ENCODE measurements around the gene FGF19.
"Not testable (repeated sequence)": the region's sequence is repeated elsewhere in the genome, so short reads cannot be mapped to it uniquely, and the experiment has no call there.

The FGF19 gene

DNA sequence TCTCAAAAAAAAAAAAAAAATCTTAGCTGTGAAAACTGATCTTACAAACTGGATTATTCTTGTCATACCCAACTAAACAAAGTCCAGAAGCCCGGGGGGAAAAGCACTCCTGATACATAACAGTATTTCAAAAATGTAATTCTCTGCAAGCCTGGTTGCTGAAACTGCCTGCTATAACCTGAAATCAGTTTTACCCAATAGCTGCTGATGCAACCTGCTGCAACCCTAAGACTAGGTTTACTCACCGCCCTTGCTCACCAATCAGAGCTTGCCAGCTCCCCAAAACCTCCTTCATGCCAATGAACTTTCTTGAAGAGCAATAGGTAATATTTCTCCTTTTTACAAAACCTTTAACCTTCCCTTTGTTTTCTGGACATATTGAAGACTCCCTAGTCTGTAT is 12.4 kb downstream of the FGF19 start:
- no peaks in the 10 kb centered on the region for H4K20me1 ChIP-seq (ENCODE audit: insufficient read depth, low read length)
- H3K4me3 ChIP-seq (ENCODE audit: low read depth, low read length, poor library complexity, severe bottlenecking): no peak overlapping the region
- no peak overlapping the region for H3K27ac ChIP-seq (ENCODE audit: low read depth, low read length, poor library complexity, severe bottlenecking)
- H3K9me3 ChIP-seq (ENCODE audit: low read length): no peaks in the 10 kb centered on the region
- H3K4me1 ChIP-seq (ENCODE audit: insufficient read depth, low read length, severe bottlenecking): no peaks in the 10 kb centered on the region
- no peaks in the 10 kb centered on the region for H3F3A ChIP-seq (ENCODE audit: insufficient read depth, low read length)
- no peaks in the 10 kb centered on the region for H3K36me3 ChIP-seq (ENCODE audit: insufficient read depth, low read length)
- no peak for TF ChIP-seq EZH2 (IDR thresholded peaks at IDR 0.05; ENCODE audit: borderline replicate concordance, low read length)
- TF ChIP-seq, protein P1, sequence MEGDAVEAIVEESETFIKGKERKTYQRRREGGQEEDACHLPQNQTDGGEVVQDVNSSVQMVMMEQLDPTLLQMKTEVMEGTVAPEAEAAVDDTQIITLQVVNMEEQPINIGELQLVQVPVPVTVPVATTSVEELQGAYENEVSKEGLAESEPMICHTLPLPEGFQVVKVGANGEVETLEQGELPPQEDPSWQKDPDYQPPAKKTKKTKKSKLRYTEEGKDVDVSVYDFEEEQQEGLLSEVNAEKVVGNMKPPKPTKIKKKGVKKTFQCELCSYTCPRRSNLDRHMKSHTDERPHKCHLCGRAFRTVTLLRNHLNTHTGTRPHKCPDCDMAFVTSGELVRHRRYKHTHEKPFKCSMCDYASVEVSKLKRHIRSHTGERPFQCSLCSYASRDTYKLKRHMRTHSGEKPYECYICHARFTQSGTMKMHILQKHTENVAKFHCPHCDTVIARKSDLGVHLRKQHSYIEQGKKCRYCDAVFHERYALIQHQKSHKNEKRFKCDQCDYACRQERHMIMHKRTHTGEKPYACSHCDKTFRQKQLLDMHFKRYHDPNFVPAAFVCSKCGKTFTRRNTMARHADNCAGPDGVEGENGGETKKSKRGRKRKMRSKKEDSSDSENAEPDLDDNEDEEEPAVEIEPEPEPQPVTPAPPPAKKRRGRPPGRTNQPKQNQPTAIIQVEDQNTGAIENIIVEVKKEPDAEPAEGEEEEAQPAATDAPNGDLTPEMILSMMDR (IDR thresholded peaks at IDR 0.05; ENCODE audit: low read length): no peak
- H3K4me2 ChIP-seq (ENCODE audit: low read length): no peak overlapping the region
- H3K9me2 ChIP-seq (ENCODE audit: low read depth, low read length): no peaks in the 10 kb centered on the region
- no peaks in the 10 kb centered on the region; the same call in 1 of the 2 replicates for H3K27me3 ChIP-seq (ENCODE audit: insufficient read depth, low read length)
- no peak overlapping the region for H3K9ac ChIP-seq (ENCODE audit: low read length)
- H2AFZ ChIP-seq (ENCODE audit: low read length): no peak overlapping the region
- no peaks in the 10 kb centered on the region for H3K79me2 ChIP-seq (ENCODE audit: insufficient read depth, low read length)

DNA sequence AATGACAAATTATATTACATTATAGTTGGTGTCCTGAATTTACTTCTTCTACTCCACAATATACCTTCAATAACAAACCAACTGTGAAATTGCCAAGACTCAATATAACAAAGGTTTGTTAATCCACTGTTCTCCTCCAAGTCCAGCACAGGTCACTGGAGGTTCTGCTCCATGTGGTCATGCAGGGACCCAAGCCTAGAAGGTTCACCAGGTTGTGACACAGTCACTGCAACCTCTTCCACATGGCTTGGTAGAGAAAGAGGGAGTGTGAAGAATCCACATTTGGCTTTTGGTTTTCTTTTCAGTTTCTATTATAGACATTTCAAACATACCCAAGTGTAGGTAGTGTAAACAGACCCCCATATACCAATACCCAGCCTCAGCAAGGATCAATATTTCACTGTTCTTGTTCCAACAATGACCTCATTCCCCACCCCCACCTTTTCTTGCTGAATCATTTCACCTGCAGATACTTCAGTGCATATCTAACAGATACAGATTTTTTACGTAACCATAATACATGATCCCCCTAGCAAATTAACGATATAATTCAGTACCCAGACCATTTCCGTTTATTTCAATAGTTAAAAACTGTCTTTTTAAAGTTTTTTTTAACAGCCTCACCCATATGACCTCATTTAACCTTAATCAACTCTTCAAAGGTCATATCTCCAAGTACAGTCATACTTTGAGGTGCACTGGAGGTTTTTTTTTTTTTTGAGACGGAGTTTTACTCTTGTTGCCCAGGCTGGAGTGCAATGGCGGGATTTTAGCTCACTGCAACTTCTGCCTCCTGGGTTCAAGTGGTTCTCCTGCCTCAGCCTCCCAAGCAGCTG is 14.1 kb downstream of the FGF19 start:
- Histone ChIP-seq H3K27me3 (ENCODE audit: insufficient read depth, low read length) (no peaks in the 10 kb centered on the region; the same call in 1 of the 2 replicates), H3K4me1 (ENCODE audit: insufficient read depth, low read length, severe bottlenecking) (no peaks in the 10 kb centered on the region), H3K36me3 (ENCODE audit: insufficient read depth, low read length) (no peaks in the 10 kb centered on the region), H3K4me3 (ENCODE audit: low read depth, low read length, poor library complexity, severe bottlenecking) (no peak overlapping the region), H3K9ac (ENCODE audit: low read length) (no peak overlapping the region), H4K20me1 (ENCODE audit: insufficient read depth, low read length) (no peaks in the 10 kb centered on the region), H3K9me2 (ENCODE audit: low read depth, low read length) (no peaks in the 10 kb centered on the region), H3F3A (ENCODE audit: insufficient read depth, low read length) (no peaks in the 10 kb centered on the region), H2AFZ (ENCODE audit: low read length) (no peak overlapping the region), H3K27ac (ENCODE audit: low read depth, low read length, poor library complexity, severe bottlenecking) (no peak overlapping the region), H3K4me2 (ENCODE audit: low read length) (no peak overlapping the region), H3K79me2 (ENCODE audit: insufficient read depth, low read length) (no peaks in the 10 kb centered on the region), H3K9me3 (ENCODE audit: low read length) (no peaks in the 10 kb centered on the region)
- TF ChIP-seq, protein P1 (IDR thresholded peaks at IDR 0.05; ENCODE audit: low read length): no peak
- TF ChIP-seq EZH2 (IDR thresholded peaks at IDR 0.05; ENCODE audit: borderline replicate concordance, low read length): no peak

DNA sequence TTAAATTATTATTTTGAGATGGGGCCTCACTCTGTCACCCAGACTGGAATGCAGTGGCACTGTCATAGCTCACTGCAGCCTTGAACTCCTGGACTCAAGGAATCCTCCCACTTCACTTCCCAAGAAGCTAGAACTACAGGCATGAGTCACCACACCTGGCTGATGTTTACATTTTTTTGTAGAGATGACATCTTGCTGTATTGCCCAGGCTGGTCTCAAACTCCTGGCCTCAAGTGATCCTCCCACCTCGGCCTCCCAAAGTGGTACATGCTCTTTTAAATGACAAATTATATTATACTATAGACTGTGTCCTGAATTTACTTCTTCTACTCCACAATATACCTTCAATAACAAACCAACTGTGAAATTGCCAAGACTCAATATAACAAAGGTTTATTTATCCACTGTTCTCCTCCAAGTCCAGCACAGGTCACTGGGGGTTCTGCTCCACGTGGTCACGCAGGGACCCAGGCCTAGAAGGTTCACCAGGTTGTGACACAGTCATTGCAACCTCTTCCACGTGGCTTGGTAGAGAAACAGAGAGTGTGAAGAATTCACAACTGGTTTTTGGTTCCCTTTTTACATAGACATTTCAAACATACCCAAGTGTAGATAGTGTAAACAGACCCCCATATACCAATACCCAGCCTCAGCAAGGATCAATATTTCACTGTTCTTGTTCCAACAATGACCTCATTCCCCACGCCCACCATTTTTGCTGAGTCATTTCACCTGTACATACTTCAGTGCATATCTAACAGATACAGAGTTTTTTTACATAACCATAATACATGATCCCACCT is 15.7 kb downstream of the FGF19 start:
- not testable (repeated sequence) for H3F3A ChIP-seq (ENCODE audit: insufficient read depth, low read length); H2AFZ ChIP-seq (ENCODE audit: low read length); H3K9me2 ChIP-seq (ENCODE audit: low read depth, low read length); H3K9ac ChIP-seq (ENCODE audit: low read length); H3K36me3 ChIP-seq (ENCODE audit: insufficient read depth, low read length); H3K4me2 ChIP-seq (ENCODE audit: low read length); H3K4me1 ChIP-seq (ENCODE audit: insufficient read depth, low read length, severe bottlenecking); H3K79me2 ChIP-seq (ENCODE audit: insufficient read depth, low read length); H3K4me3 ChIP-seq (ENCODE audit: low read depth, low read length, poor library complexity, severe bottlenecking); H4K20me1 ChIP-seq (ENCODE audit: insufficient read depth, low read length); H3K27me3 ChIP-seq (ENCODE audit: insufficient read depth, low read length); H3K9me3 ChIP-seq (ENCODE audit: low read length); H3K27ac ChIP-seq (ENCODE audit: low read depth, low read length, poor library complexity, severe bottlenecking)
